T-cell (primary cell): ENCODE data around the gene CFD. TPM values are rescaled to one million over a fixed set of nuclear protein-coding genes. Genes with fewer than 3 reads are reported as not detected.

Experiments used
- total RNA-seq, 35 experiments: library from RNA in 6 of 35; stranded (reverse) in 6 of 35; fragments of 120-200 nt in 1 of 35; gene quantifications; one replicate each; pipeline versions ENCODE4 v1.2.1 to v1.2.4 and lab custom pipeline; 2013 to 2026

Gene CFD
- total RNA-seq, 5 donors from 2014 or later (not counting 1 experiment from before 2014, with no cell fraction given), result 2.8 to 10.3 (median 5.6) TPM

Other genes with a start within 250 kb of the CFD start
- gene POLRMT, start 226.1 kb upstream of the CFD start, total RNA-seq, result 100 to 1,000 TPM in 3 of 5 donors, 10 to 100 TPM in 2; 61.3 to 118 (median 103) TPM
- 1 to 10 TPM in 3 of 5 donors, under 1 TPM in 2; 0.35 to 3.9 (median 2.8) TPM for gene FGF22, start 219.8 kb upstream of the CFD start, total RNA-seq
- gene RNF126, start 196.4 kb upstream of the CFD start, total RNA-seq, result 100 to 1,000 TPM in 4 of 5 donors, 10 to 100 TPM in 1; 98.8 to 139 (median 118) TPM
- 1 to 10 TPM; 2.0 to 5.3 (median 4.1) TPM for gene FSTL3, start 183.3 kb upstream of the CFD start, total RNA-seq
- 1 to 10 TPM in 3 of 5 donors, under 1 TPM in 1, not detected in 1; 0.86 to 2.5 (median 1.7) TPM for gene PRSS57, start 164.2 kb upstream of the CFD start, total RNA-seq
- gene PALM, start 150.7 kb upstream of the CFD start, total RNA-seq, result under 1 TPM in 4 of 5 donors, not detected in 1; 0.19 to 0.57 (median 0.41) TPM
- gene MISP, start 108.6 kb upstream of the CFD start, total RNA-seq, result under 1 TPM in 3 of 5 donors, not detected in 2; 0.10 to 0.16 (median 0.15) TPM
- gene PTBP1, start 62.2 kb upstream of the CFD start, total RNA-seq, result 100 to 1,000 TPM; 307 to 343 (median 316) TPM
- under 1 TPM in 3 of 5 donors, not detected in 2; 0.22 to 0.36 (median 0.26) TPM for gene PLPPR3, start 37.7 kb upstream of the CFD start, total RNA-seq
- 1 to 10 TPM in 2 of 5 donors, under 1 TPM in 3; 0.20 to 1.2 (median 0.38) TPM for gene AZU1, start 31.8 kb upstream of the CFD start, total RNA-seq
- under 1 TPM in 1 of 5 donors, not detected in 4; 0.50 TPM for gene PRTN3, start 18.7 kb upstream of the CFD start, total RNA-seq
- gene ELANE, start 7.4 kb upstream of the CFD start, total RNA-seq, result under 1 TPM in 1 of 5 donors, not detected in 4; 0.83 TPM
- gene MED16, start 33.5 kb downstream of the CFD start, total RNA-seq, result 100 to 1,000 TPM in 1 of 5 donors, 10 to 100 TPM in 4; 55.0 to 105 (median 92.4) TPM
- gene RNU6-9, start 33.8 kb downstream of the CFD start, total RNA-seq, result not detected
- gene R3HDM4, start 53.6 kb downstream of the CFD start, total RNA-seq, result 100 to 1,000 TPM; 190 to 252 (median 220) TPM
- 1 to 10 TPM; 1.5 to 4.9 (median 2.8) TPM for gene KISS1R, start 57.7 kb downstream of the CFD start, total RNA-seq
- gene ARID3A, start 66.4 kb downstream of the CFD start, total RNA-seq, result 10 to 100 TPM in 4 of 5 donors, 1 to 10 TPM in 1; 9.8 to 13.2 (median 12.0) TPM
- gene WDR18, start 124.7 kb downstream of the CFD start, total RNA-seq, result 10 to 100 TPM; 24.6 to 65.9 (median 53.5) TPM
- gene GRIN3B, start 140.8 kb downstream of the CFD start, total RNA-seq, result under 1 TPM in 3 of 5 donors, not detected in 2; 0.07 to 0.44 (median 0.09) TPM
- gene TMEM259, start 161.5 kb downstream of the CFD start, total RNA-seq, result 100 to 1,000 TPM; 319 to 423 (median 372) TPM
- not detected for gene RNU6-2, start 161.9 kb downstream of the CFD start, total RNA-seq
- gene CNN2, start 166.9 kb downstream of the CFD start, total RNA-seq, result 100 to 1,000 TPM; 239 to 385 (median 314) TPM
- gene ABCA7, start 180.4 kb downstream of the CFD start, total RNA-seq, result 100 to 1,000 TPM; 166 to 217 (median 178) TPM
- 1,000 to 10,000 TPM in 3 of 5 donors, 100 to 1,000 TPM in 2; 729 to 1,130 (median 1,073) TPM for gene ARHGAP45, start 207.5 kb downstream of the CFD start, total RNA-seq
- 100 to 1,000 TPM in 3 of 5 donors, 10 to 100 TPM in 2; 75.7 to 119 (median 101) TPM for gene POLR2E, start 235.7 kb downstream of the CFD start, total RNA-seq
- 100 to 1,000 TPM; 139 to 221 (median 196) TPM for gene GPX4, start 244.3 kb downstream of the CFD start, total RNA-seq